ENCODE data around the gene CTNNBL1.

DNA sequence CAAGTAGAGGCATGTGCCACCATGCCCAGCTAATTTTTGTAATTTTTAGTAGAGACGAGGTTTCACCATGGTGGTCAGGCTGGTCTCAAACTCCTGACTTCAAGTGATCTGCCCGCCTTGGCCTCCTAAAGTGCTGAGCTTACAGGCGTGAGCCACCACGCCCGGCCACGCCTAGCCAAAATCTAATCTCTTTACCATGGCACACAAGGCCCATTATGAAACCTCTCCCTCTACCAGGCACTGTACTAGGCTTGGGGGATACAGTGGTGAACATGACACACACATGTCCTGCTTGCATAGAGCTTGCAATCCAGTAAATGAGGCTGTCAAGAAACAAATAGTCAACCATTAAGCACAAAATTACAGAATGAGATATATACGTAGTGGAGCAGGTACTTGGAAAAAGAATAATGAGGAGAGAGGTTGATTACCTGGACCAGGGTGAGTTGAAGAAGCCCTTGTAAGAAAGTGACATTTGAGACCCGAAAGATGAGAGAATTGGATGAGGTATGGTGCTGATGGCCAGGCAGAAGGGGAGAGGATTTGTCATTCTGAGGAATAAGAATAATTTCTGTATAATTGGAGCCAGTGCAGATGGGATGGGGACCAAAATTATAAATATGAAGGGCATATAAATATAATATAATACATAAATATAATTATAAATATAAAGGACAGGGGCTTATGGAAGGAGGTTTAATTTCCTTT lies 1.2 kb upstream of the CTNNBL1 start:
- TF ChIP-seq, protein P1, sequence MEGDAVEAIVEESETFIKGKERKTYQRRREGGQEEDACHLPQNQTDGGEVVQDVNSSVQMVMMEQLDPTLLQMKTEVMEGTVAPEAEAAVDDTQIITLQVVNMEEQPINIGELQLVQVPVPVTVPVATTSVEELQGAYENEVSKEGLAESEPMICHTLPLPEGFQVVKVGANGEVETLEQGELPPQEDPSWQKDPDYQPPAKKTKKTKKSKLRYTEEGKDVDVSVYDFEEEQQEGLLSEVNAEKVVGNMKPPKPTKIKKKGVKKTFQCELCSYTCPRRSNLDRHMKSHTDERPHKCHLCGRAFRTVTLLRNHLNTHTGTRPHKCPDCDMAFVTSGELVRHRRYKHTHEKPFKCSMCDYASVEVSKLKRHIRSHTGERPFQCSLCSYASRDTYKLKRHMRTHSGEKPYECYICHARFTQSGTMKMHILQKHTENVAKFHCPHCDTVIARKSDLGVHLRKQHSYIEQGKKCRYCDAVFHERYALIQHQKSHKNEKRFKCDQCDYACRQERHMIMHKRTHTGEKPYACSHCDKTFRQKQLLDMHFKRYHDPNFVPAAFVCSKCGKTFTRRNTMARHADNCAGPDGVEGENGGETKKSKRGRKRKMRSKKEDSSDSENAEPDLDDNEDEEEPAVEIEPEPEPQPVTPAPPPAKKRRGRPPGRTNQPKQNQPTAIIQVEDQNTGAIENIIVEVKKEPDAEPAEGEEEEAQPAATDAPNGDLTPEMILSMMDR (conservative IDR thresholded peaks at IDR 0.05; ENCODE audit: low read depth, low read length), result no peak
- no peak for TF ChIP-seq SMC3 (IDR thresholded peaks at IDR 0.05; ENCODE audit: low read depth, low read length)
- TF ChIP-seq POLR2A (IDR thresholded peaks at IDR 0.05; ENCODE audit: low read depth, low read length), result no peak
- no peak for TF ChIP-seq RCOR1 (IDR thresholded peaks at IDR 0.05; ENCODE audit: insufficient replicate concordance, low read length)
- TF ChIP-seq MXI1 (IDR thresholded peaks at IDR 0.05; ENCODE audit: borderline replicate concordance, low read depth, low read length), result no peak
- TF ChIP-seq CEBPB (IDR thresholded peaks at IDR 0.05; ENCODE audit: low read depth, low read length), result no peak
- TF ChIP-seq, protein P2, sequence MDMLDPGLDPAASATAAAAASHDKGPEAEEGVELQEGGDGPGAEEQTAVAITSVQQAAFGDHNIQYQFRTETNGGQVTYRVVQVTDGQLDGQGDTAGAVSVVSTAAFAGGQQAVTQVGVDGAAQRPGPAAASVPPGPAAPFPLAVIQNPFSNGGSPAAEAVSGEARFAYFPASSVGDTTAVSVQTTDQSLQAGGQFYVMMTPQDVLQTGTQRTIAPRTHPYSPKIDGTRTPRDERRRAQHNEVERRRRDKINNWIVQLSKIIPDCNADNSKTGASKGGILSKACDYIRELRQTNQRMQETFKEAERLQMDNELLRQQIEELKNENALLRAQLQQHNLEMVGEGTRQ (IDR thresholded peaks at IDR 0.05; ENCODE audit: low read depth, low read length), result no peak
- TF ChIP-seq MAFK (IDR thresholded peaks at IDR 0.05; ENCODE audit: low read depth, low read length), result no peak
- no peak for TF ChIP-seq CHD1 (IDR thresholded peaks at IDR 0.05; ENCODE audit: low read depth, low read length)
